Measurements from ENCODE around the gene NELL2.

DNA sequence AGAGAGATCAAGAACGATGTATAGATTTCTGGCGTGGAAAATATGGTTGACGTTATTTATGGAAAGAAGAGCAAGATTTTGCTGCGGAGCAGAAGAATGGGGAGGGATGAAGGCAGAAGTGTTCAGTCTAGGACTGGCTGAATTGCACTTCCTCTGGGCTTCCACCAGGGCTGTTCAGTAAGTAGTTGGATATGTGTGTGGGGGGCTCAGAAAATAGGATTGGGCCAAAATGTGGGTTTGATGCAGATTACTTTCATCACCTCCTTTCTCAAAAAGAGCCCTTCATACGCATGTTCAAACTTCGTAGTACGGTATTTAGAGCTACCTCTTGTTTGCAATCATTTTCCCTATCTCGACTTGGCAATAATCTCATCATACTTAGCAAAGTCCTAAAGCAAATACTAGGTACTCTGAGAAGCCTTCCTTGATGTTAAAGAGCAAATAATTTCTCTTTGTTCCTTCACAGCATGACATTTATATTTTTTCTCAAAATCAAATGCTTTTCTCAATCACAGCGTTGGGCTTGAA is 349.4 kb downstream of the NELL2 start:
- TF ChIP-seq POLR2AphosphoS5 (IDR thresholded peaks at IDR 0.05) (no peak), POLR2A (IDR thresholded peaks at IDR 0.05) (no peak), EP300 (IDR thresholded peaks at IDR 0.05) (no peak)
- TF ChIP-seq, protein P1, sequence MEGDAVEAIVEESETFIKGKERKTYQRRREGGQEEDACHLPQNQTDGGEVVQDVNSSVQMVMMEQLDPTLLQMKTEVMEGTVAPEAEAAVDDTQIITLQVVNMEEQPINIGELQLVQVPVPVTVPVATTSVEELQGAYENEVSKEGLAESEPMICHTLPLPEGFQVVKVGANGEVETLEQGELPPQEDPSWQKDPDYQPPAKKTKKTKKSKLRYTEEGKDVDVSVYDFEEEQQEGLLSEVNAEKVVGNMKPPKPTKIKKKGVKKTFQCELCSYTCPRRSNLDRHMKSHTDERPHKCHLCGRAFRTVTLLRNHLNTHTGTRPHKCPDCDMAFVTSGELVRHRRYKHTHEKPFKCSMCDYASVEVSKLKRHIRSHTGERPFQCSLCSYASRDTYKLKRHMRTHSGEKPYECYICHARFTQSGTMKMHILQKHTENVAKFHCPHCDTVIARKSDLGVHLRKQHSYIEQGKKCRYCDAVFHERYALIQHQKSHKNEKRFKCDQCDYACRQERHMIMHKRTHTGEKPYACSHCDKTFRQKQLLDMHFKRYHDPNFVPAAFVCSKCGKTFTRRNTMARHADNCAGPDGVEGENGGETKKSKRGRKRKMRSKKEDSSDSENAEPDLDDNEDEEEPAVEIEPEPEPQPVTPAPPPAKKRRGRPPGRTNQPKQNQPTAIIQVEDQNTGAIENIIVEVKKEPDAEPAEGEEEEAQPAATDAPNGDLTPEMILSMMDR (IDR thresholded peaks at IDR 0.05): no peak

All from suprapubic skin (tissue), 4 donors.